Activated CD8-positive, alpha-beta memory T cell treated with anti-CD3 and anti-CD28 coated beads, Interleukin-2, amount 50 U/mL, for 1 hour (primary cell): ENCODE measurements around the gene HSPG2.
"Not testable (repeated sequence)": the region's sequence is repeated elsewhere in the genome, so short reads cannot be mapped to it uniquely, and the experiment has no call there.

ENCODE experiments used
- DNase-seq: peaks from one replicate; pipeline ENCODE4 v3.0.0-alpha.2; 2020; ENCODE audit errors: extremely low read depth

The HSPG2 gene

DNA sequence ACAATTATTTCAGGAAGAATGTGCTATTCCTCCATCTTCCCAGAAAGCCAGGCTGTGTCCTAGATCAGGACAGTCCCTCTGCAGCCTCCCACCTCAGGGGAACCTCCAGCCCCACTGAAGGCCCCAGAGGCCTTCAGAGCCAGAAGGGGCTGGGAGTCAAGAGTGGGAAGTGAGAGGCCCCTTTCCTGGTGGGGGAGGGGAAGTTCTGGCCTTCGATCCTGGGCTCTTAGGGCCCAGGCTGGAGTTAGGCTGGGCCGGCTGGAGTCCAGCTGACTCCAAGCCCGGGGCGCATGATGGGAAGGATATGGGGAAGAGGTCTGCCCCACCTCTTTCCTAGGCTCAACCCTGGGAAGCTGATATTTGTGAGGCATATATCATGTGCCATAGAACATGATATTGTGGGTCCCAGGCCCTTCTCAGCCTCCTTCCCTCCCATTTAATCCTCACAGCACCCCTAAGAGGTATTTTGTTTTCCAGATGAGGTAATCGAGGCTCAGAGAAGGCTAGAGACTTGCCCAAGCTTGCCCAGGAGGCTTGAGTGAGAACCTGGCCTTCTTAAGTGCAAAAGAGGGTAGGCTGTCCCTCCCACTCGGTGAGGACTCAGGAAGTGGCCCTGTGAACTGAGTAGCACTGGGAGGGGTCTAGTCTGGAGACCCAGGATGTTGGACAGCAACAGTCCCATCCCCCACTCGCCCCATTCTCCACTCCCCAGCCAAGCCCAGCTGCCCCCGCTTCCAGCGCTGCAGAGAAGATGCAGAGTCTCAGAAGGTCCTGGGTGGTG, 18.6 kb upstream of the HSPG2 start:
- DNase-seq: no peak

- no peak for DNase-seq
These were observed 17.9 kb upstream of the HSPG2 start for GRCh38 chr1:21955058-21955457.

DNA sequence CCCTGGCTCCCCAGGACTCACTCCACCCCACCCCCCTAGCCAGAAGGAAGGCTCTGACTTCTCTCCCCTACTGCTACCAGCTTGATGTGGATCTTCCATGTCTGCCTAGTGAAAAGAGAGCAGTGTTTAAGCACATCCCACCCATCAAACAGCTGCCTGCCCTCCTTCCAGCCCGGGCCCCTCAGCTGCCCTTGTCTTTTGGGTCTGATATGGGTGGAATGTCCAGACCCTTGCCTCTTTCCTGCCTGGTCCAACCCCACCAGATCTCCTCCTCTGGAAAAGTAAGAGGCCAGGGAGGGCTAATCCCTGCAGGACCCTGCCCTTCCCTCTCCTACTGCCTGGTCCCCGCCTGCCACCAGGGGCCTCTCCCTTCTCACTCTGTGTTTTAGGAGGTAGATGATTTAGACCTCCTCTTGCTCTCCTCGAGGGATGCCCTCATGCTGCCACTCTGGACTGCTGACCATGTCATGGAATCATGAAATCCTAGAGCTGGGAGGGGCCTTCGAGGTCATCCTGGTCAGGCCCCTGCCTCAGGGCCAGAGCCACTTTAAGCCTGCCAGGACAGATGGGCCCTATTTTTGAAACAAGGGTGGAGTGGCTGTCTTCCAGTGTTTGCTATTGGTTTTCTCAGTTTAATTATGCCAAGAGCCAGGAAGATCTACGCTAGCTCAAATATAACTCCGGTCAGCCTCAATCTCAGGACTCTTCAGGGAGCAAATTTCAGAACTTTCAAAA, 15.8 kb upstream of the HSPG2 start:
- DNase-seq: no peak

- DNase-seq: no peak
These were observed 14.2 kb upstream of the HSPG2 start for GRCh38 chr1:21951226-21951870.

DNA sequence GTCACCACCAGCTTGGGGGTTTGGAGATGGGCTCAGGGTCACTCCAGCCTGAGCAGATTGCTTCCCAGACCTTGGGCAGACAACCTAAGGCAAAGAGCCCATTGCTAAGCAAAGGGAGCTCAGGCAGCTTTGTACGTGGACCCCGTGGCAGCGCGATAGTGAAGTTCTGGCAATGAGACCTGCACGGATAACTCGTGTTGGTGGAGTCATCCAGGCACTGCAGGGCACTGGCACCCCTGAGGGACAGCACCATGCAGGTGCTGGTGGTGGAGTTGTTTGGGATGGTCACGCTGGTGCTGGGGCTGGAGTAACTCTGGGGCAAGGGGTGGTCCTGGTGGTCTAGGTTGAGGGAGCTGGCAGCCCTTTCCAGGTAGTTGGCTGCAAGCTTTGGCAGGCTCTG, 13.6 kb upstream of the HSPG2 start:
- DNase-seq: no peak

DNA sequence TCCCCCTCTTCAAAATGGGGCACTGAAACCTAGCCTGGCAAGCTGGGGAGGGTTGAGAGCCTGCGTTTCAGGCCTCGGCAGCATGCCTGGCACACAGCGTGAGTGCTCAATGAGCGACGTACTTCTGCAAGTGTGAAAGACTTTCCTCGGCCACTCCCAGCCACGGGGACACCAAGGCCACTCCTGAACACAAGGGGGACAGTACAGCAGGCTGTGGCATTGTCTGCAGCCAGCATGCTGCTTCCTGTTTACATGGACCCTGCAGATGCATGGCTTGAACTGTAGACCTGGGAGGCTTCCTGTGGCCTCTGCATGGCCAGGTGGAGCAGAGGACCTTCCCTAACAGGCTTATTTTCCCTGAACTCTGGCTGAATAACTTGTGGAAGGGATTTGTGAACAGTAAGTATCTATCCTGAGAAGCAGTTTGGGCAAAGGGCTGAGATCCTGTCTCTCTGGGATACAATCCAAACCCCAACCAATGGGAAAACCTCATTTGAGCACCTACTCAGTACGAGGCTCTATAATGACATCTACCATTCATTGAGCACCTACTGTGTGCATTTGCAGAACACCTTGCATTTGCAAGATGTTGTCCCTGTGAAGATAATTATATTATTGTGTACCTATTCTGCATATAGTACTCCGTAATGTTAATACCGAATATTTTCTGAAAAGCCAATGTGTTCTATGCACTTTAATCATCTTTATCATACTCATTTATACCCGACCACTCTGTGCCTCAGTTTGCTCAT, 9.9 kb upstream of the HSPG2 start:
- no peak for DNase-seq

GRCh38 chr1:21944733-21945073, 7.6 kb upstream of the HSPG2 start:
- no peak for DNase-seq

GRCh38 chr1:21942959-21943640, 6.0 kb upstream of the HSPG2 start:
- not testable (repeated sequence) for DNase-seq

- no peak for DNase-seq
These were observed 5.4 kb upstream of the HSPG2 start for GRCh38 chr1:21942464-21942863.

DNA sequence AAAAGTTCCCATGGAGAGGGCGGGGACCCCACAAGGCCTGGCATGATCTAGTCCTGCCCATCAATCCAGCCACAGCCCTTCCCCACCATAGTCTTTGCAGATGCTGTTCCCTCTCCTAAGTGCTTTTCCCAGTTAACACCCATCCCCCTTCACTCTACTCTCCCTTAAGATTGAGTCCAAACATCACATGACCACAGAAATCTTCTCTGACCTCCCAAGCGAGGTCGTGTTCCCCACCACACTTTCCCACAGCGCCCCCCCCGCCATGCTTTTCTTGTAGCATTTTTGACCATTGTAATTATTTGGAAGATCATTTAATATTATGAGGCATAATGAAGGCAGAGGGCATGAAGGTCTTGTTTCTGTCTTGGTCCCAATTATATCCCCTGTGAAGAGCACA, 4.3 kb upstream of the HSPG2 start:
- no peak for DNase-seq

DNA sequence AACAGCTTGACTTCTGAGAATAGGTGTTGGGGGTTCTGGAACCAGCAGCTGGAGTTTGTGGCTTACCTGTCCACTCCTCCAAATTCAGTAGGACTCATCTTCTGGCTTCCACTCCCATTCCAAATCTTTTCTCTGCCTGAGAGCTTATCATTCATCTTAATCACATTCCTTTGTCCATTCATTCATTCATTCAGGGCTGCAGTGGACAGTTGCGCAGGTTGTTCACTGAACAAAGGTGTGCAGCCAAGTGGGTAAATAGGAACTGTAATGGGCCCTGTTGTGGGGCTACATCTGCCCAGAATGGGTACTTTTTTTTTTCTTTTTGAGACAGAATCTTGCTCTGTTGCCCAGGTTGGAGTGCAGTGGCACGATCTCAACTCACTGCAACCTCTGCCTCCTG, 3.4 kb upstream of the HSPG2 start:
- no peak for DNase-seq

DNA sequence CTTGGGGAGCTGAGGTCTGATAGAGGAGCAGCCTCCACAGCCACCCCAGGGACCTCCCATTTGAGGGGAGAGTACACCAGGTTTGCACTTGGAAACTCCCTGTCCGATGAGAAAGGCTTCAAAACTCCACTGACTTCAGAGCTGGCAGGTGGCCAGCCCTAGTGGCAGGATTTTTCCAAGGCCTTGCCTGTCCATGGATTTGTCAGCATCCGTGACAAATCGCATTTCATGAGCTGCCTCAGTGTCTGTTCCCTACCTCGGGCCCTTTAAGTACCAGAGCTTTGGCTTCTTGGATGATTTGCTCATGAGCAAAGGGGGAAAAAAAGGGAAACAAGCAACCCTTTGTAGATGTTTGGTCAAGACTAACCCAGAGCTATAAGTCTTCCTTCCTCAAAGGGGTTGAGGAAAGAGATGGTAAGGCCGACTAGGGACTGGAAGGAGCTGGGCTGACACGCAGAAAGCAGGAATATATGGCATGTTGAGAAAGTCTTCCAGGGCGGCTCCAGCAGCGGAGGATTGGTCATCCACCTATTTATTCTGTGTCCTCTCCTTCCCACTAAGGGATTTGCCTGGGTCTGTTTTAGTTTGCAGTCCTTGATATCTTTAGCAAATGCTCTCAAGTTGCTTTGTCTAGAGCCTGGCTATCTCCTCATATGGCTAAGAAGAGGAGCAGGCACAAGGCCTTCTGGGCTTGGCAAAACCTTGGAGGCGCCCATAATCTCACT, 2.7 kb upstream of the HSPG2 start:
- no peak for DNase-seq

DNA sequence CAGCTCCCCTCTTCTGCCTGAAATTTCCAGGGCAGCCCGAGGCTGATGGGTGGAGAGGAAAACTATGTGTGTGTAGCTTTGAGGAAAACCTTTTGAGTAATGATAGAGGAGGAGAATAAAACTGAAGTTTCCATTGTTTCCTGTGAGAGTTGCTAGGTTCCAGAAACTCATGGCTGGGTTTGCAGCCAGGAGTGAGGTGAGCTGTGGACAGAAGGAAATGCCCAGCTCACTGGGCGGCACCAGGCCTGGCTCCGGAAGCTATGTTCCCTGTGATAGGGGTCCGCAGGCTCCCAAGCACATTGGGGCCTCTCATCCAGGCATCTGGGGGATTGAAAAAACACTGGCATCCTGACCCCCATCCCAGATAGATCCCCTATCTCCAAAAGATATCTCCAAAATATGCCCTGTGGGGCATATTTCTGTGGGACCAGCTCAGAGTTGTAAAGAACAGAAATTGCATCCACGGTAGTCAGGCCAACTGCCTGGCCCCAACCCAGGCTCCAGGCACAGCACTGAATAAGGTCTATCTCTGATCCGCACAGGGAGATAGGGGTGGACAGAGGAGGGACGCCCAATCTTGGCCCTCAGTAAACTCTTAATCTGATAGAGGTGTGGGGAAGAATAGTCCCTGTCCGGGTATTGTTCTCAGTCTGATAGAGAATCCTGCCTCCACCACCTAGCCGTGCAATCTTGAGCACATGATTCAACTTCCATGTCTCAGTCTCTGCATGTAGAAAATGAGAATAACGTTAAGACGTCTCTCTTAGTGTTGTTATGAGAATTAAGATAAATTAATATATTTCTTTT, 1.8 kb upstream of the HSPG2 start:
- DNase-seq: no peak

DNA sequence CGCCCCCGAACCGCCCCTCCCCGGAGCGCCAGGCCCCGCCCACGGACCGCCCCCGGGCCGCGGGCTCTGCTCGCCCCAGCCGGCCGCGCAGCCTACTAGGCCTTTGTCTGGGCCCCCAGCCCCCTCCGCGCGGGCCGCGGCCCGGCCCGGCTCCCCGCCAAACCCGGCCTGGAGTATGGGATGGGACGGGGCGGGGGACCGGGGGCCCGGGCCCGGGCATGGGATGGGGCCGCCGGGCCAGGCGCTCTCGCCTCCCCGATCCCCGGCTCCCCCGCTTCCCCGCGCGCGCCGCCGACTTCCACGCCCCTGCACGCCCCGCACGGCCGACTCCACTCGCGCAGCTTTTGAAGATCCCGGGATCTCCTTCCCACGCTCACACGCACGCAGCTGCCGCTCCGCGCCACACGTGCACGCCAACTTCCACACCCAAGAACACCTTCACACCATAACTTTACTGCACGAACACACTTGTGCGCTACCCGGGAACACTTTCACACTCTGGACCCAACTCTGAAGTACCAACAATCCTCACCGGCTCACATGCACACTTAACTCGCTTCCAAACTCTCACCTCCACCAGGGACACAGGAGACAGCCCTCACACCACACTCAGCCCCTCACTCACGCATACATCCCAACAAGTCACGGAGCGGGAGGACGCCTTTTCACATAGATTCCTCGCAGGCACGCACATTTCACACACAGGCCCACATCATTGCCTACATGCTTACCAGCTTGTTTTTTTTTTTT, 437 bp upstream of the HSPG2 start:
- no peak for DNase-seq

GRCh38 chr1:21936366-21937031, 611 bp downstream of the HSPG2 start:
- DNase-seq: no peak

DNA sequence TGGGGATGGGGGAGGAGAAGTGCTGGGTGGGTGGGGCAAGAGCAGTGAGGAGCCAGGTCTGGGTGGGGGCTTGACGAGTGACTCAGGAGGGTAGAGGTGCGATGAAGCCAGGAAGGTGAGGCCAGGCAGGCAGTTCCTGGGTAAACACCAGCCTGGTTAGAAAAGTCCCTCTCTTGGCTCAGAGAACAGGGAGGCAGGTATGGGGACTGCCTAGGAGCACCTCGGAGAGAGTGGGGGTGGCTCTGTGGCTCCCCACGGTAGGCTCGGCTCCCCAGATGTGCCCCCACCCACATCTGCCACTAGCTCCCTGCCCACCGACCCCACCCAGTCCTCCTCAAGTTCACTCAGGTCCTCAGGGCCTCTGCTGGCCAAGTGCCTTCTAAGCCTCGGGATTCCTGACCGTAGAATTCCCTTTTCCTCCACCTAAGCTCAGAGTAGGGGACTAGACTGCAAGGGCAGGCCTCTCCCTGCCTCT, 1.2 kb downstream of the HSPG2 start:
- DNase-seq: no peak

DNA sequence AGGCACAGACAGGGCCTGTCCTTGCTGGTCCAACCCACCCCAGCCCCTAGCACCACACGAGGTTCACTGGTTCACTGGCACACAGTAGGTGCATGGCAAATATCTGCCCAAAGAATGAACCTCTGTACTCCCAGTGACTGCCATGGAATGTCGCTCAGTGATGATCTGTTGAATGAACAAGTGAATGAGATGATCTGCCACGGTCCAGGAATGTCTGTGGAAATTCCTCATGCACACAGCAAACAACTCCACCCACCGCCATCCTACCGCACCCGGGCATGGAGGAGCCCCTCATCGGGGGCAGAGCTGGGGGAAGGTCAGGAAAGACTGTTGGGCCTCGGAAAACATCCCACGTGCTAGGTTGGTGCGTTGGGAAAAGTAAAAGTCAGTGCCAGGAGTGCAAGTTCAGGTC, 1.7 kb downstream of the HSPG2 start:
- DNase-seq: no peak

DNA sequence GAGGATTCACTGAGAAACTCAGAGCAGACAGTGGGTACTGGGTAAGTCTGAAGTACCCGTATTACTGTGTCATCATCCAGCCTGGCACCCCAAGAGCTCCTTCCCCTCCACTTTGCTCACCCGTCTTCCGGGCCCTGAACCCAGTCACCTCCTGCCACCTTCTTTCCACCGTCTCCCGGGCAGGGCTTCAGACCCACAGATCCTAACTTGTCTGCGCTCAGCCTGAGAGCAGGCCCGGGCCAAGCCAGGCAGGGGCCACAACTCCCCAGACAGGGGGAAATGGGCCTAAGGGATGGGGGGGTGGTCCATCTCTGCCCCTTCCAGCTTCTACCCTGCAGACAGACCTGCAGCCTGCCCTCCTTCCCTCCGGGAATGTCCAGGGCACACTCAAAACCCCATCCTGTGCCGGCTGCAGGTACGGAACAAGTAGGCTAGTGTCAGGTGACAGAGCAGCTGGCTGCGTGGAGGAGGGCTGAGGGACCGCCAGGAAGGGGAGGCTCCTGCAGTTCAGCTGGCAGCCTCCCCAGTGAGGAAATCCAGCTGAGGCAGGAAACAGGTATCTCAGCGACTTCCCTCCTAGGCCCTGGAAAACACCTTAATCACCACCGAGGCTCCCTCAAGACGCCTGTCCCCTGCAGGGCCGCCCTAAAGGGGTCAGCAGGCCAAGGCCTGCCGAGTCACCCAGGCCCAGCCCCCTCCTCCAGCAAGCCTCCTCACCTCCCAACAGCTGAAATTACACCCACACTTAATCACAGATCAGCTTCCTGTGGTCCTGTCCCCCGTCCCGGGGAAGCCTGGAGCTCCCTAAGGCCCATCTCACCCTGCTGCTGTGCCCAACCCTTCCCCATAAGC, 3.5 kb downstream of the HSPG2 start:
- DNase-seq: no peak
